DND-41 (cell line): ENCODE results near the gene GALM.

ENCODE experiments used
- CTCF ChIP-seq: IDR thresholded peaks from 2 replicates; pipeline ENCODE4 v1.5.1; 2012; ENCODE audit warnings: borderline replicate concordance, low read length, moderate library complexity, mild to moderate bottlenecking; ENCODE audit not compliant: poor library complexity, severe bottlenecking; ENCODE audit errors: extremely low read depth
- EZH2 ChIP-seq: IDR thresholded peaks from 3 replicates; pipeline ENCODE4 v1.6.1; 2012; ENCODE audit warnings: borderline replicate concordance, low read depth, mild to moderate bottlenecking, moderate library complexity, low read length, inconsistent platforms; ENCODE audit not compliant: severe bottlenecking

- TF ChIP-seq CTCF (no peak), EZH2 (no peak)
Observed at GRCh38 chr2:38702413-38702812, 36.5 kb downstream of the GALM start.
